HCT116 (cell line): Measurements from ENCODE around the gene UTRN.

Experiments
- EZH2 ChIP-seq: fragments of 200-600 bp; sonication (generic); IDR thresholded peaks from 2 replicates; pipeline ENCODE4 v1.6.1; 2017; ENCODE audit warnings: antibody characterized with exemption, mixed run types
- TCF7L2 ChIP-seq: IDR thresholded peaks from 2 replicates; pipeline ENCODE4 v1.7.0; 2011; ENCODE audit warnings: borderline replicate concordance, inconsistent platforms; ENCODE audit not compliant: insufficient read depth, insufficient read length; ENCODE audit errors: extremely low read depth
- TF ChIP-seq, protein P1 (sequence below): IDR thresholded peaks from 2 replicates; pipeline ENCODE4 v1.6.1; 2012

DNA sequence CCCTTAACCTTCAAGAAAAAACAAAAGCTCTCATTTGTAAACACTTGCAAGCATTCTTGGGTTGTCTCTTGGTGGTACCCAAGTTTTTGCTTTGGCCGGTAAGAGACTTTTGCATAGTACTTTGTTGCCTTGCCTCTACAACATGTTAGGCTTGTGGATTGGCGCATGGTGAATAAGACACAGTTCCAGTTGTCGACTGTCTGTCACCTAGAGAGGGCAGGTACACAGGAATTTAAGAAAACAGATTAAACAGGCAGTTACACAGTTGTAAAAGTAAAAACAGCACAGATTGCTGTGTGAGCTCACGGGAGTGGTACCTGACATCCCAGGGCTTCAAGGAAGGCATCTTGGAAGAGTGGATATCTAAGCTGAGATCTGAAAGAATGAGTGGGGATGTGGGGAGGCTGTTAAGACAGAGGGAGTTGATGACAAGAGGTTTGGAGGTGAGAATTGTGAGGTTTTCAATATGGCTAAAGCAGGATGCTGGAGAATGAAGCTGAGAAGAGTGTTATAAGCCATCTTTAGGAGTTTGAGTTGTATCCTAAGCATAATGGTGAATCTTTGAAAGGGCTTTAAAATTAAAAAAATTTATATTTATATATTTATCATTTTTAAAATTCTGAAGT lies 19.2 kb downstream of the UTRN start:
- TF ChIP-seq, protein P1, sequence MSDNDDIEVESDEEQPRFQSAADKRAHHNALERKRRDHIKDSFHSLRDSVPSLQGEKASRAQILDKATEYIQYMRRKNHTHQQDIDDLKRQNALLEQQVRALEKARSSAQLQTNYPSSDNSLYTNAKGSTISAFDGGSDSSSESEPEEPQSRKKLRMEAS = no peak
- TF ChIP-seq EZH2 = no peak
- no peak for TF ChIP-seq TCF7L2
